HG03280 (cell line): ENCODE results near the gene CYP39A1.
A peak's percentile ranks its signal among the peaks of the same experiment; 100 is the strongest.

ENCODE experiments used
- ATAC-seq: cut with Tn5 transposase; IDR thresholded peaks from one replicate; pipeline ENCODE4 v1.9.1; 2021; ENCODE audit warnings: mild to moderate bottlenecking, moderate library complexity; ENCODE audit not compliant: unreplicated experiment

CYP39A1 gene

GRCh38 chr6:46652603-46653438 lies at the start of gene CYP39A1, which contains the start of gene SLC25A27:
Gene CYP39A1, minus strand, starts transcription at chr6:46652818. Its CDS starts 236 bp downstream, at chr6:46652582.
Gene SLC25A27, plus strand, starts transcription at chr6:46652975. Its CDS starts 218 bp downstream, at chr6:46653193.
- peak; percentile 100 for ATAC-seq

DNA sequence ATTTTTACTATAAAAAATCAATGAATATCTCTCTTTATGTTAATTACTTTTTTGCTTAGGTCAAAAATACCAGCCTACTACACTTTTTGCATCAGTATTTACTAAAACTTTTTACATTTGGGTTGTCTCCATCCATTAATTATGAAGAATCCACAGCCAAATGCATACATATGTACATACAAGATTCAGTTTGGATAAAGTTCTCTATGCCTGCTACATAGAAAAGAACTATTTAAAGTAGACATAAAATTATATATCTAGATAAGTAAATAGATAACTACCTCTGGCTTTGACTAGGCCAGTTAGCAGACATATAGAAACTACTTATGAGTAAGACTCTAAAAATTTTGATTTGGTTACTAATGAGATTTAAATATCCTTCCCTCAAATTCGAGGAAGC lies 47.4 kb upstream of the CYP39A1 start:
- ATAC-seq = no peak

- no peak for ATAC-seq
Observed at GRCh38 chr6:46690911-46691451, 38.4 kb upstream of the CYP39A1 start.

DNA sequence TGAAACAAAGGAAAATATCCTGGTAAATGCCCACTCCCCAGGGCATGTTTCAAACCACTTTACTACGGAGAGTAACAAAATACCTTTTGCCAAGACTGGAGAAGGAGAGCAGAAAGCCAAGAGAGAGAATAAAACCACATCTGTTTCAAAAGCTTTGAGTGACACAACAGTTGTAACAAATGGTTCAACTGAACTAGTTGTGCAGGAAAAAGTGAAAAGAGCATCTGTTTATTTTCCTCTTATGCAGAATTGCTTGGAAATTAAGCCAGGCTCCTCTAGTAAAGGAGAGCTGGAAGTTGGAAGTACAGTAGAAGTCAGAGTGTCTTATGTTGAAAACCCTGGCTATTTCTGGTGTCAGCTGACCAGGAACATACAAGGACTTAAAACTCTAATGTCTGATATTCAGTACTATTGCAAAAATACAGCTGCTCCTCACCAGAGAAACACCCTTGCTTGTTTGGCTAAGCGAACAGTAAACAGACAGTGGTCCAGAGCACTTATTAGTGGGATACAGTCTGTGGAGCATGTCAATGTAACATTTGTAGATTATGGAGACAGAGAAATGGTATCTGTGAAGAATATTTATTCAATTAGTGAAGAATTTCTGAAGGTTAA lies 37.6 kb upstream of the CYP39A1 start:
- no peak for ATAC-seq

- ATAC-seq = no peak
Observed at GRCh38 chr6:46689657-46690056, 37.0 kb upstream of the CYP39A1 start.

- no peak for ATAC-seq
Observed at GRCh38 chr6:46688966-46689335, 36.3 kb upstream of the CYP39A1 start.

GRCh38 chr6:46688117-46688965 lies 35.7 kb upstream of the CYP39A1 start:
- ATAC-seq = no peak

DNA sequence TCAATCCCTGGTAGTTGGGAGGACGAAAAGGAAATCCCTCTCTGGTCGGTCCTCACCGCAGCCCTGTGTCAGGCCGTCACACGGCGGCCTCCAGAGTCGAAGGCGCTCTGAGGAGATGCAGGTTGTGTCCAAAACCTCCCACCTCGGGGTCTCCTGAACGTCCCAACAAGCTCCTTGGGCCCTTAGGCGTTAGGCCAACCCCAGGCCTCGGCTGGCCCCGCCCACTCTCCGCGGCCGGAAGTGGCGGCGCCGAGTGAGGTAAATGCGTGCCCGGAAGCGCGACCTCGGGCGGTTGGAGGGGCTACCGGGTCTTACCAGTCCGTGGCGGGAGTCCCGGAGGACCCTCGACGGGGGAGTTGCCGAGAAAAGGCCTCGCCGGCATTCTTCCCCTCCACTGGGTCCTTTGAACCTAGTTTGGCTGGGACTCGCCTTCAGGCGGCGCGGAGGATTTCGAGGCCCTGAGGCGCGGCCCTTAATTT lies 35.0 kb upstream of the CYP39A1 start, which contains the start of gene TDRD6:
Gene TDRD6 (plus strand): TSS at position 267 of the 479 bp plus-strand sequence. CDS start 244 bp downstream, outside the sequence.
- no peak for ATAC-seq

- no peak for ATAC-seq
Observed at GRCh38 chr6:46684771-46685170, 32.2 kb upstream of the CYP39A1 start.

DNA sequence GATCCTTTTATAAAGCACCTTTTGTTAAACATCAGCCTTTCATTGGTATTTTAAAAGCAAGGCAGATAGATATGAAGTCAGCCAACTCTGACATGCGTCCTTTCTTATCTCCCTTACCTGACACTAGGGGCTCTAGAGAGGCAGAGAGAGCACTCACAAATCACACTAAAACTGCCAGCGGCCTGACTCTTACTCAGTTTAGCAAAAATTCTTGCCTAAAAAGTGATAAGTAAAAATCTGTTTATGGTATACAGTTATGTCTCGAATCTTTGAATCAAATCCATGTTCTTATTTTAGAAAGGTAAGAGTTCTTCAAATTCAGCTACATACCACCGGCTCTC lies 24.7 kb upstream of the CYP39A1 start:
- ATAC-seq = no peak

- no peak for ATAC-seq
Observed at GRCh38 chr6:46676604-46677313, 24.1 kb upstream of the CYP39A1 start.

DNA sequence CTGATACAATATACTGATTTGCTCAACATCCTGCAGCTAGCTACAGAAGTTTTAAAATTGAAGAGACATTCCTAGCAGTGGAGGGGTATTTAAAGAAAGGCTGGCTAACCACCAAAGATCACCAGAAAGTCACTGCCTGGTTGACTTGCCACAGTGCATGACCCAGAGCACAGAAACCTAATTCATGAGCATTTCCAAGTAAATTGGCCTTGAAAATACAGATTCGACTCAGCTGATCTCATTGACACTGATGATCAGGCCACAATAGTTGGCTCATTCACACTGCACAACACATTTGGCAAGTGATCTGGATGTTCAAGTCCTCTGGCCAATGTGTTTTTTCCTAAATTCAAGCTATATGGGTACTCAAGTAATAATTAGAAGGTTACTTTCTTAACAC lies 21.8 kb upstream of the CYP39A1 start:
- ATAC-seq = no peak

GRCh38 chr6:46667377-46667776 lies 14.8 kb upstream of the CYP39A1 start:
- ATAC-seq = no peak

GRCh38 chr6:46661483-46661882 lies 8.9 kb upstream of the CYP39A1 start:
- ATAC-seq = no peak

DNA sequence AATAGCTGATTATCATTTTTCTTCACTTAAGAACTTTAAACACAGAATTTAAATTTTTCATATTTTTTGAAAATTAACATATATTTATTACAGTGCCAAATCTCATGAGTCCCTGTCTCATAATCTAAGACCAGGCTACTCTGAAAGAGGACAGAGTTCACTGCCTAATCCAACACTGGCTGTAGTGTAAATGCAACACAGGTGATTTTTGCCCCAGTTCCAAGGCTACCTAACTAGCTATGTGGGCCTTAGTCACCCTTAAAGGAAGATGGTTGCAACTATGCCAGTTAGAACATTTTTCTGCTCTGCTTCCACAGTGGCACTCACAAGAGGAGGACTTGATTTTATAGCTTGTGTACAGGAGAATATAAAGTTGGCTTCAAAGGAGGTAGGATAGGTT lies 5.0 kb upstream of the CYP39A1 start:
- ATAC-seq = no peak

GRCh38 chr6:46655803-46656202 lies 3.2 kb upstream of the CYP39A1 start:
- no peak for ATAC-seq

DNA sequence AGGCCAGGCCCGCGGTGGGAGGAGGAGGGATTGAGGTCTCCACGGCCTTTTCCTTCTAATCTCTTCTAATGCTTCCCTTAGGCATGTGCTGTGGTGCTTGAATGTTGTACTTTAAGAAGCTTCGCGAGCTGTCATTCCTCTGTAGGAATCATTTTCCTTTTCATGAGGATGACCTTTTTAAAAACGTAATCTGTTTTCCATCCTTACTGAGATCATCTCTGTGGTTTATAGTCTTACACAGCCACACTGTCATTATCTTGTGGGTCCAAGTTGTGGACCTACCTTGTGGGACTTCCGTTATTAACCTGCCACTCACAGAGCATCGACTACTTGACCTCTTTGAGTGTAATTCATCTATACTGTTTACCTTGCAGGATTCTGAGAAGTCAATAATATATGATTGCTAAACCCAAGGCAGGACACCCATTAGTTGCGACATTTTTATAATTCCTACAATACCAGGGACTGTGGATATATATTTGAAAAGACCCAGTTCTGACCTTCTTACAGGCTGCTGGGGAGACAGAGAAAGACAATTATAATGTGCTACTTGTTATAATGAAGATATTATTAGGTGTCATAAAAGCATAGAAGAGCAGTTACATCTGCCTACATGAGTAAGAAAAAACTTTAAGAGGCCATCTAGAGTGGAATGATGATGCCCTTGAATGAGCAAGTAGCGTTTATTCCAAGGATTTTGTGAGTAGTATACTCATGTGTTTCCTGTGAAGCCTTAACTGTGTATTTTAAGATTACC lies 999 bp upstream of the CYP39A1 start:
- no peak for ATAC-seq

DNA sequence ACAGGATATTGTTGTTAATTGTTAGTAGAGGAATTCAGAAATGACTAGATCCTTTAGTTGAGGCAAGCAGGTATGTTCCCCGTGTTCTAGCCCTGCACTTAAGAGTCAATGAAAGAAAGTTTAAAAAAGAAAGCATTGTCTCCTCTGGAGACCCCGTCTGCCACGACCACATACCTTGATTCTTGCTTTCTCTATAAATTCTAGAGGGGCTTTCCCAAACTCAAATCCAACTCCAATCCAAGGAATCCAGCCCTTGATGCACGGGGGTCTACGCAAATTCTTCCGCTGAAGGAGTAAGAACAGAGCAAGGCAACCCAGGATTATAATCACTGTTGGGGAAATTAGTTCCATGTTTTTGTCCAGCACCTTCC lies 401 bp downstream of the CYP39A1 start:
- no peak for ATAC-seq

- no peak for ATAC-seq
Observed at GRCh38 chr6:46651816-46652215, 802 bp downstream of the CYP39A1 start.

GRCh38 chr6:46651006-46651405 lies 1.6 kb downstream of the CYP39A1 start:
- no peak for ATAC-seq
